Measurements from ENCODE around the gene ADGRL1.

Gene ADGRL1

GRCh38 chr19:14113762-14114414 is 92.1 kb downstream of the ADGRL1 start:
- DNase-seq (ENCODE audit: low read depth, low spot score), result no peak

- DNase-seq (ENCODE audit: low read depth, low spot score), result no peak
Measured at GRCh38 chr19:14112809-14113385, 93.1 kb downstream of the ADGRL1 start.

- no peak for DNase-seq (ENCODE audit: low read depth, low spot score)
Measured at GRCh38 chr19:14112051-14112808, 93.7 kb downstream of the ADGRL1 start.

- DNase-seq (ENCODE audit: low read depth, low spot score), result no peak
Measured at GRCh38 chr19:14111486-14111885, 94.5 kb downstream of the ADGRL1 start.

- DNase-seq (ENCODE audit: low read depth, low spot score), result no peak
Measured at GRCh38 chr19:14110650-14111049, 95.3 kb downstream of the ADGRL1 start.

- DNase-seq (ENCODE audit: low read depth, low spot score), result no peak
Measured at GRCh38 chr19:14107581-14108461, 98.1 kb downstream of the ADGRL1 start.

GRCh38 chr19:14106840-14107239 is 99.1 kb downstream of the ADGRL1 start:
- DNase-seq (ENCODE audit: low read depth, low spot score), result no peak

- no peak for DNase-seq (ENCODE audit: low read depth, low spot score)
Measured at GRCh38 chr19:14105680-14106079, 100.3 kb downstream of the ADGRL1 start.

- DNase-seq (ENCODE audit: low read depth, low spot score), result no peak
Measured at GRCh38 chr19:14103310-14103709, 102.7 kb downstream of the ADGRL1 start.

GRCh38 chr19:14102756-14103155 is 103.2 kb downstream of the ADGRL1 start:
- DNase-seq (ENCODE audit: low read depth, low spot score), result no peak

GRCh38 chr19:14102102-14102696 is 103.8 kb downstream of the ADGRL1 start:
- DNase-seq (ENCODE audit: low read depth, low spot score), result no peak

GRCh38 chr19:14101003-14101545 is 104.9 kb downstream of the ADGRL1 start:
- DNase-seq (ENCODE audit: low read depth, low spot score), result no peak

Measured in activated CD4-positive, CD25-positive, alpha-beta regulatory T cell treated with anti-CD3 and anti-CD28 coated beads, Interleukin-2, amount 50 U/mL, for 16 hours (primary cell).